CD4-positive, alpha-beta memory T cell (primary cell): ENCODE results near the gene KRTAP9-8. TPM values are rescaled to one million over a fixed set of nuclear protein-coding genes. Genes with fewer than 3 reads are reported as not detected.
"Not testable (repeated sequence)": the region's sequence is repeated elsewhere in the genome, so short reads cannot be mapped to it uniquely, and the experiment has no call there.

Experiments used
- CTCF ChIA-PET: fragments of 350-600 bp; sonication (Branson Sonifier 250); formaldehyde crosslinking; loops from one replicate; lab custom pipeline; 2021; ENCODE audit warnings: inconsistent platforms; ENCODE audit not compliant: partially characterized antibody; lab: Charles Lee
- POLR2A ChIA-PET: fragments of 350-600 bp; sonication (Branson Sonifier 250); formaldehyde crosslinking; loops from one replicate; lab custom pipeline; 2021; ENCODE audit not compliant: partially characterized antibody; lab: Charles Lee
- DNase-seq, 5 donors: peaks; one replicate each; pipeline versions ENCODE4 v3.0.0 to v3.0.0-alpha.2; 2020 to 2022; ENCODE audit warnings: mixed read lengths in 1 of 5
- H3K27ac ChIP-seq: one replicate; pipeline ENCODE4 v1.7.0; 2013; ENCODE audit warnings: low read depth, low read length
- H3K27me3 ChIP-seq: 2 replicates; pipeline ENCODE4 v1.7.0; 2013; ENCODE audit warnings: mild to moderate bottlenecking, low read length, moderate library complexity; ENCODE audit not compliant: insufficient read depth
- H3K36me3 ChIP-seq: 2 replicates; pipeline ENCODE4 v1.7.0; 2013; ENCODE audit warnings: mild to moderate bottlenecking, low read length, moderate library complexity; ENCODE audit not compliant: insufficient read depth
- H3K4me1 ChIP-seq: 2 replicates; pipeline ENCODE4 v1.7.0; 2013; ENCODE audit warnings: mild to moderate bottlenecking, low read length, moderate library complexity; ENCODE audit not compliant: insufficient read depth
- H3K4me3 ChIP-seq, 2 donors: one replicate each; pipeline ENCODE4 v1.7.0; 2013; ENCODE audit warnings: low read length in 2 of 2, mild to moderate bottlenecking in 1 of 2
- H3K9me3 ChIP-seq, 2 donors: one replicate each; pipeline ENCODE4 v1.7.0; 2013; ENCODE audit warnings: low read length in 2 of 2, control low read depth in 1 of 2; ENCODE audit not compliant: control insufficient read depth in 1 of 2
- H3K27ac Mint-ChIP-seq, 7 donors: one replicate each; pipeline ENCODE4 v1.8.0; 2020 to 2021; ENCODE audit warnings: mixed read lengths in 7 of 7, mild to moderate bottlenecking in 6 of 7, inconsistent platforms in 3 of 7, moderate library complexity in 3 of 7
- H3K27me3 Mint-ChIP-seq, 2 donors: one replicate each; pipeline ENCODE4 v1.8.0; 2020 to 2021; ENCODE audit warnings: mixed read lengths in 2 of 2
- H3K36me3 Mint-ChIP-seq, 2 donors: one replicate each; pipeline ENCODE4 v1.8.0; 2020 to 2021; ENCODE audit warnings: mixed read lengths in 2 of 2, inconsistent platforms in 1 of 2, mild to moderate bottlenecking in 1 of 2
- H3K4me1 Mint-ChIP-seq, 4 donors: one replicate each; pipeline ENCODE4 v1.8.0; 2020 to 2021; ENCODE audit warnings: mixed read lengths in 4 of 4, mild to moderate bottlenecking in 1 of 4
- H3K4me3 Mint-ChIP-seq, 8 donors: one replicate each; pipeline ENCODE4 v1.8.0; 2020 to 2021; ENCODE audit warnings: mixed read lengths in 8 of 8, mild to moderate bottlenecking in 7 of 8, moderate library complexity in 6 of 8, inconsistent platforms in 3 of 8
- H3K9me3 Mint-ChIP-seq, 8 donors: one replicate each; pipeline ENCODE4 v1.8.0; 2020 to 2021; ENCODE audit warnings: mixed read lengths in 8 of 8, mild to moderate bottlenecking in 5 of 8, inconsistent platforms in 3 of 8, moderate library complexity in 1 of 8
- intact Hi-C: fragments of 100-400 bp; cut with micrococcal nuclease; formaldehyde crosslinking; loops from one replicate; pipeline ENCODE4 v1.15.1; 2023
- polyA plus RNA-seq, 2 donors: library from polyadenylated mRNA; unstranded; fragments of 300-500 nt; fragmentation: Illumina TruSeq; gene quantifications; one replicate each; pipeline ENCODE4 v1.2.3, GENCODE V29; 2021
- total RNA-seq, 2 experiments: library from RNA; stranded (reverse); gene quantifications; one replicate each; pipeline ENCODE4 v1.2.3, GENCODE V29; 2021

The KRTAP9-8 gene
- total and polyA plus RNA-seq, 4 experiments from 2014 or later, result not detected

DNA sequence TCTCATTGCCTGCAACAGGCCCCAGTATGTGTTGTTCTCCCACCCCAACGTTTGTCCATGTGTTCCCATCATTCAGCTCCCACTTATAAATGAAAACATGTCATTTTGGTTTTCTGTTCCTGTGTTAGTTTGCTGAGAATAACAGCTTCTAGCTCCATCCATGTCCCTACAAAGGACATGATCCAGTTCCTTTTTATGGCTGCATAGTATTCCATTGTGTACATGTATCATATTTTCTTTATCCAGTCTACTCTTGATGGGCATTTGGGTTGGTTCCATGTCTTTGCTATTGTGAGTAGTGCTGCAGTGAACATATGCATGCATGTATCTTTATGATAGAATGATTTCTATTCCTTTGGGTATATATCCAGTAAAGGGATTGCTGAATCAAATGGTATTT is 22.1 kb upstream of the KRTAP9-8 start:
- peaks cover 12 to 14% of the 10 kb centered on the region in 2 donors for H3K27me3 Mint-ChIP-seq
- H3K9me3 Mint-ChIP-seq, result peaks cover 0 to 11% (median 2%) of the 10 kb centered on the region in 8 donors
- no peak overlapping the region for H3K4me3 Mint-ChIP-seq
- ChIA-PET POLR2A (no interaction called here), CTCF (no interaction called here)
- no peaks in the 10 kb centered on the region for H3K27me3 ChIP-seq
- DNase-seq, result no peak
- peaks cover 0 to 8% (median 2%) of the 10 kb centered on the region in 4 donors for H3K4me1 Mint-ChIP-seq
- intact Hi-C loops, result no loop called here
- no peaks in the 10 kb centered on the region for H3K9me3 ChIP-seq
- H3K27ac Mint-ChIP-seq, result no peak overlapping the region
- H3K36me3 Mint-ChIP-seq, result peaks cover 0 to 3% of the 10 kb centered on the region in 2 donors
- no peaks in the 10 kb centered on the region for H3K4me1 ChIP-seq
- no peaks in the 10 kb centered on the region for H3K36me3 ChIP-seq
- H3K27ac ChIP-seq, result no peak overlapping the region
- H3K4me3 ChIP-seq, result no peak overlapping the region

DNA sequence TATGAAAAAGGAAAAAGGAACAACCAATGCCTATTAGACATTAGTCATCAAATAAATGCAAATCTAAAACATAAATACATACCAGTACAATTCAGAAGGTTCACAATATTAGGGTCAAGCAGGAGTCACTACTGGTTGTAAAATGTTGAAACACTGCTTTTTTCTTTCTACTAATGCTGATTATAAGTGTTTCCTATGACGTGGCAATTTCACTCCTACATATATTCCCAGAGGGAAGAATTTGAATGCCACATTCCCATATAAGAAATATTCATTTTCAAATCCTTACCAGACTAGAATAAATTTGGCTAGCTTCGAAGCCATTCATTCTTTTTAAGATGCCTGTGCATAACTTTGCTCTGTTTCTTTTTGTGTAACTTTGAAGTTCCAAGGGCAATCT is 14.0 kb upstream of the KRTAP9-8 start:
- peaks cover 7 to 9% of the 10 kb centered on the region in 2 donors for H3K27me3 Mint-ChIP-seq
- H3K27ac Mint-ChIP-seq, result no peak overlapping the region
- POLR2A ChIA-PET, result no interaction called here

DNA sequence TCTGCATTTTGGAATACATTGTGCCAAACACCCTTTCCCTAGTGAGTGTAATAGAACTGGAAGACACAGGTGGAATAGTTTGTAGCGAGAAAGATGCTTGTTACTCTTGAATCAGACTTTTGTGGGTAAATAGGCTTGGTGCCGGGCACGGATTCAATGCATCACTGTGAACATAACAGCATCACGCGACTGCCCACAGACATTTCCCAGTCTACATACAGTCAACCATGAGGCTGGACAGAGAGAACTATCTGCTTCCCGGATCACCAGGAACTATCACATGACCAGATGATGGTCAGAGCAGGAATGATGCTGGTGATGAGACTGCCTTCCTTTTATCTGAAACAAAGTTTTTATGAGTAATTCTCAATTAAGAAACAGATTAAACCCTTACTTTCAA is 11.7 kb upstream of the KRTAP9-8 start:
- no peak overlapping the region for H3K4me3 ChIP-seq
- H3K27me3 ChIP-seq, result no peaks in the 10 kb centered on the region
- ChIA-PET POLR2A (interaction anchor here (0.6 kb wide), 1 partner anchor 1213 kb away, joined by 3 read pairs; no protein-coding TSS in a partner anchor), CTCF (no interaction called here)
- H3K4me3 Mint-ChIP-seq, result no peak overlapping the region
- H3K4me1 Mint-ChIP-seq, result no peaks in the 10 kb centered on the region
- H3K9me3 Mint-ChIP-seq, result peaks cover 0 to 2% (median 0%) of the 10 kb centered on the region in 8 donors
- no peaks in the 10 kb centered on the region for H3K36me3 Mint-ChIP-seq
- no peak for DNase-seq
- H3K27ac ChIP-seq, result no peak overlapping the region
- intact Hi-C loops, result no loop called here
- H3K27ac Mint-ChIP-seq, result no peak overlapping the region
- H3K27me3 Mint-ChIP-seq, result peaks cover 7 to 9% of the 10 kb centered on the region in 2 donors
- no peaks in the 10 kb centered on the region for H3K9me3 ChIP-seq
- no peaks in the 10 kb centered on the region for H3K4me1 ChIP-seq
- no peaks in the 10 kb centered on the region for H3K36me3 ChIP-seq

More for the DNA sequence above, 14.0 kb upstream of the KRTAP9-8 start:
- Mint-ChIP-seq H3K9me3 (peaks cover 0 to 12% (median 2%) of the 10 kb centered on the region in 8 donors), H3K36me3 (peaks cover 0 to 3% of the 10 kb centered on the region in 2 donors), H3K4me1 (no peaks in the 10 kb centered on the region), H3K4me3 (no peak overlapping the region)
- no peak for DNase-seq
- H3K4me3 ChIP-seq, result no peak overlapping the region
- H3K9me3 ChIP-seq, result no peaks in the 10 kb centered on the region
- no peaks in the 10 kb centered on the region for H3K4me1 ChIP-seq
- H3K36me3 ChIP-seq, result no peaks in the 10 kb centered on the region
- intact Hi-C loops, result no loop called here
- CTCF ChIA-PET, result no interaction called here
- H3K27ac ChIP-seq, result no peak overlapping the region
- H3K27me3 ChIP-seq, result no peaks in the 10 kb centered on the region

DNA sequence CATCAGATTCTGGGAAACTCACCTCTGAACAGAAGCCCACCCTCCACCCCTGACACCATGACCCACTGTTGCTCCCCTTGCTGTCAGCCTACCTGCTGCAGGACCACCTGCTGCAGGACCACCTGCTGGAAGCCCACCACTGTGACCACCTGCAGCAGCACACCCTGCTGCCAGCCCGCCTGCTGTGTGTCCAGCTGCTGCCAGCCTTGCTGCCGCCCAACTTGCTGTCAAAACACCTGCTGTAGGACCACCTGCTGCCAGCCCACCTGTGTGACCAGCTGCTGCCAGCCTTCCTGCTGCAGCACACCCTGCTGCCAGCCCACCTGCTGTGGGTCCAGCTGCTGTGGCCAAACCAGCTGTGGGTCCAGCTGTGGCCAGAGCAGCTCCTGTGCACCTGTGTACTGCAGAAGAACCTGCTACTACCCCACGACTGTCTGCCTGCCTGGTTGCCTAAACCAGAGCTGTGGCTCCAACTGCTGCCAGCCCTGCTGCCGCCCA is 11.2 kb upstream of the KRTAP9-8 start, which contains the start of gene KRTAP9-2:
KRTAP9-2 (plus strand) TSS at position 51 of the 498 bp plus-strand sequence; CDS start at position 58, 7 bp downstream.
- not testable (repeated sequence) for H3K27ac Mint-ChIP-seq

DNA sequence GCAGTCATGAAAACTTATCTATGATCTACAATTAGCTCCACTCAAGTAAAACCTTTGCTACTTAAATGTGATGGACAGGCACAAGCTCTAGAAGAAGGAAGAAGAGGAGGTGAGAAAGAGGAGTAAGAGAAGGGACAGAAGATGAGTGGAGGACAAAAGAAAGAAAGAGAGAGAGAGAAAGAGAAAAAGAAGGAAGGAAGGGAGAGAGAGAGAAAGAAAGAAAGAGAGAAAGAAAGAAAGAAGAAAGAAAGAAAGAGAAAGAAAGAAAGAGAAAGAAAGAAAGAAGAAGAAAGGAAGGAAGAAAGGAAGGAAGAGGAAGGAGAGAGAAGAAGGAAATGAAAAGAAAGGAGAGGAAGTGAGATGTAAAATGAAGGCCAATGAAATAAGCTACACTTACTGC is 7.7 kb upstream of the KRTAP9-8 start:
- Mint-ChIP-seq H3K27ac (no peak overlapping the region), H3K4me3 (no peak overlapping the region), H3K27me3 (peaks cover 17 to 21% of the 10 kb centered on the region in 2 donors), H3K36me3 (no peaks in the 10 kb centered on the region), H3K4me1 (peaks cover 0 to 2% (median under 1%) of the 10 kb centered on the region in 4 donors), H3K9me3 (peaks cover 0 to 2% (median 0%) of the 10 kb centered on the region in 8 donors)
- intact Hi-C loops, result no loop called here
- H3K27me3 ChIP-seq, result no peaks in the 10 kb centered on the region
- H3K36me3 ChIP-seq, result no peaks in the 10 kb centered on the region
- H3K9me3 ChIP-seq, result no peaks in the 10 kb centered on the region
- H3K4me3 ChIP-seq, result no peak overlapping the region
- no peaks in the 10 kb centered on the region for H3K4me1 ChIP-seq
- DNase-seq, result no peak
- CTCF ChIA-PET, result interaction anchor here (2.0 kb wide), 1 partner anchor 319 kb away, joined by 4 read pairs; no protein-coding TSS in a partner anchor
- no peak overlapping the region for H3K27ac ChIP-seq
- POLR2A ChIA-PET, result interaction anchor here (1.4 kb wide), 1 partner anchor 78 kb away, joined by 3 read pairs; no protein-coding TSS in a partner anchor

More for the DNA sequence above, 11.2 kb upstream of the KRTAP9-8 start, which contains the start of gene KRTAP9-2:
- H3K4me3 Mint-ChIP-seq, H3K9me3 Mint-ChIP-seq, H3K9me3 ChIP-seq, H3K36me3 ChIP-seq, POLR2A ChIA-PET, H3K4me1 Mint-ChIP-seq, DNase-seq, H3K4me1 ChIP-seq, CTCF ChIA-PET, H3K27me3 ChIP-seq, H3K27me3 Mint-ChIP-seq, intact Hi-C loops, H3K36me3 Mint-ChIP-seq, H3K27ac ChIP-seq, H3K4me3 ChIP-seq: not testable (repeated sequence)

DNA sequence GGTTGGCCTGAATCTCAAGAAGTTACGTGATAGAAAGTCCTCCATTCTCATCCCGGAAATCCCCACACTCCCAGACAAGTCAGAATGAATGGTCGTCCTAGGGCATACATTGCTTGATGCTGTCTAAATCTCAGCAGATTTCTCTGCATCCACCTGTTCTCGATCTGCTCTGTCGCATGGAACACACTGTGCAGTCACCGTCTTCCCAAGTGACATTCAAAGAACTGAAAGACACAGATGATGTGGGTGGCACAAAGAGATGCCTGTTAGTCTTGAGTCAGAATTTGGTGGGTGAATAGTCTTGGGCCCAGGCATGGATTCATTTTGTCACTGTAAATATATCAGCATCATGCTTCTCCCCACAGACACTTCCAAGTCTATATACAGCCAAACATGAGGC is 6.1 kb upstream of the KRTAP9-8 start:
- intact Hi-C loops, result no loop called here
- no peak overlapping the region for H3K27ac Mint-ChIP-seq
- no peak overlapping the region for H3K4me3 Mint-ChIP-seq
- no peaks in the 10 kb centered on the region for H3K27me3 ChIP-seq
- DNase-seq, result no peak
- no peaks in the 10 kb centered on the region for H3K4me1 ChIP-seq
- ChIA-PET POLR2A (no interaction called here), CTCF (no interaction called here)
- no peak overlapping the region for H3K4me3 ChIP-seq
- H3K36me3 ChIP-seq, result no peaks in the 10 kb centered on the region
- H3K9me3 Mint-ChIP-seq, result peaks cover 0 to 2% (median 0%) of the 10 kb centered on the region in 8 donors
- H3K9me3 ChIP-seq, result no peaks in the 10 kb centered on the region
- no peak overlapping the region for H3K27ac ChIP-seq
- H3K27me3 Mint-ChIP-seq, result peaks cover 18 to 21% of the 10 kb centered on the region in 2 donors
- H3K36me3 Mint-ChIP-seq, result no peaks in the 10 kb centered on the region
- peaks cover 0 to 2% (median under 1%) of the 10 kb centered on the region in 4 donors for H3K4me1 Mint-ChIP-seq

DNA sequence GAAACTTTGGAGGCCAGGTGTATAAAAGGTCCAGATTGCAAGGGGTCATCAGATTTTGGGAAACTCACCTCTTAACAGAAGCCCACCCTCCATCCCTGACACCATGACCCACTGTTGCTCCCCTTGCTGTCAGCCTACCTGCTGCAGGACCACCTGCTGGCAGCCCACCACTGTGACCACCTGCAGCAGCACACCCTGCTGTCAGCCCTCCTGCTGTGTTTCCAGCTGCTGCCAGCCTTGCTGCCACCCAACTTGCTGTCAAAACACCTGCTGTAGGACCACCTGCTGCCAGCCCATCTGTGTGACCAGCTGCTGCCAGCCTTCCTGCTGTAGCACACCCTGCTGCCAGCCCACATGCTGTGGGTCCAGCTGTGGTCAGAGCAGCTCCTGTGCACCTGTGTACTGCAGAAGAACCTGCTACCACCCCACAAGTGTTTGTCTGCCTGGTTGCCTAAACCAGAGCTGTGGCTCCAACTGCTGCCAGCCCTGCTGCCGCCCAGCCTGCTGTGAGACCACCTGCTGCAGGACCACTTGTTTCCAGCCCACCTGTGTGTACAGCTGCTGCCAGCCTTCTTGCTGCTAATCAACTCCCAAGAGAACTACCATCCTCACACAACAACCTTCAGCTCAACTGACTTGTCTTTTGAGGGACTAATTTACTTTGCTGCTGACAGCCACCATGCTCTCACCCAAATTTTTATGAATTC is 5.2 kb upstream of the KRTAP9-8 start, which contains the start of gene KRTAP9-3:
KRTAP9-3 (plus strand) TSS at position 51 of the 707 bp plus-strand sequence; CDS start at position 104, 53 bp downstream.
- intact Hi-C loops, result not testable (repeated sequence)

More for the DNA sequence above, 5.2 kb upstream of the KRTAP9-8 start, which contains the start of gene KRTAP9-3:
- H3K36me3 Mint-ChIP-seq, H3K4me3 ChIP-seq, H3K27ac ChIP-seq, H3K4me1 Mint-ChIP-seq, H3K4me1 ChIP-seq, POLR2A ChIA-PET, DNase-seq, H3K27me3 ChIP-seq, H3K9me3 Mint-ChIP-seq, H3K36me3 ChIP-seq, CTCF ChIA-PET, H3K4me3 Mint-ChIP-seq, H3K9me3 ChIP-seq: not testable (repeated sequence)
- Mint-ChIP-seq H3K27me3 (peaks cover 21 to 24% of the 10 kb centered on the region in 2 donors), H3K27ac (peak within 1 kb of the TSS in 1 of 7 donors; percentile 2)
